K562 (cell line): Measurements from ENCODE around the gene CDC37. TPM values are rescaled to one million over a fixed set of nuclear protein-coding genes. Genes with fewer than 3 reads are reported as not detected.

Source experiments
- ATAC-seq: fragments of 200-7000 bp; cut with Tn5 transposase; 3 replicates; pipeline ENCODE4 v1.9.1; 2020; ENCODE audit warnings: moderate library complexity
- BruUV-seq: library from RNA; stranded (reverse); fragments of 400-500 nt; replicated peaks from 2 replicates; lab custom pipeline; 2021; lab: Mats Ljungman, UMichigan
- CTCF ChIA-PET: fragments of 300-600 bp; formaldehyde crosslinking; extraction: SDS; loops from one replicate; lab custom pipeline; 2021; ENCODE audit warnings: low intra/inter-chr PET ratio; lab: Yijun Ruan, JAX
- POLR2A ChIA-PET: fragments of 300-600, 350-650 bp; sonication (Branson Sonifier 250); formaldehyde crosslinking; extraction: SDS; loops from one replicate; lab custom pipeline; 2021; ENCODE audit warnings: antibody characterized with exemption, inconsistent platforms; lab: Yijun Ruan, JAX
- DNase-seq, 4 experiments: peaks; one replicate each; pipeline versions ENCODE4 v3.0.0 to v3.0.0-alpha.2; 2011 to 2018; ENCODE audit warnings: low spot score in 3 of 4, mixed read lengths in 3 of 4; ENCODE audit errors: extremely low read depth in 1 of 4
- FAIRE-seq: peaks from 2 replicates; lab custom pipeline; 2011; peaks lifted over from hg19 to GRCh38; lab: Jason Lieb, UNC
- H2AFZ ChIP-seq: 2 replicates; pipeline ENCODE4 v1.6.0; 2011; ENCODE audit warnings: low read depth, low read length, control low read depth, inconsistent platforms
- H3K27ac ChIP-seq: fragments of 200-600 bp; 3 replicates; pipeline ENCODE4 v1.8.0; 2011; ENCODE audit warnings: low read depth, mild to moderate bottlenecking, control low read depth, inconsistent platforms, low read length, moderate library complexity, mixed read lengths; ENCODE audit errors: extremely low read depth
- H3K27me3 ChIP-seq, 2 experiments: fragments of 300-600 bp in 1 of 2; 2 replicates in 1 of 2; 3 replicates in 1 of 2; pipeline versions ENCODE4 v1.6.0 to v1.8.0; 2011; ENCODE audit warnings: inconsistent platforms in 2 of 2, low read length in 2 of 2, mild to moderate bottlenecking in 1 of 2, mixed read lengths in 1 of 2, moderate library complexity in 1 of 2; ENCODE audit not compliant: control insufficient read depth in 2 of 2, insufficient read depth in 2 of 2
- H3K36me3 ChIP-seq: fragments of 300-600 bp; 3 replicates; pipeline ENCODE4 v1.8.0; 2011; ENCODE audit warnings: mild to moderate bottlenecking, low read length, inconsistent platforms; ENCODE audit not compliant: control insufficient read depth, insufficient read depth
- H3K4me1 ChIP-seq, 2 experiments: fragments of 200-600 bp in 1 of 2; replicated peaks in 1 of 2; 2 replicates in 1 of 2; 3 replicates in 1 of 2; pipeline versions ENCODE4 v1.5.1 to v1.8.0; 2011; ENCODE audit warnings: inconsistent platforms in 2 of 2, low read length in 2 of 2, mild to moderate bottlenecking in 1 of 2, mixed read lengths in 1 of 2, moderate library complexity in 1 of 2; ENCODE audit not compliant: control insufficient read depth in 2 of 2, insufficient read depth in 2 of 2
- H3K4me2 ChIP-seq: 2 replicates; pipeline ENCODE4 v1.6.1; 2011; ENCODE audit warnings: low read length, control low read depth, inconsistent platforms, mixed read lengths; ENCODE audit not compliant: insufficient read depth
- H3K4me3 ChIP-seq: fragments of 200-600 bp; sonication (generic), shearing (Covaris generic); 2 replicates; pipeline ENCODE4 v1.5.1; 2016; ENCODE audit warnings: control low read depth, inconsistent platforms
- H3K79me2 ChIP-seq: fragments of 200-600 bp; 3 replicates; pipeline ENCODE4 v1.8.0; 2011; ENCODE audit warnings: low read length, inconsistent platforms; ENCODE audit not compliant: control insufficient read depth, insufficient read depth
- H3K9ac ChIP-seq, 2 experiments: 2 replicates each; pipeline versions ENCODE4 v1.6.0 to v1.6.1; 2011; ENCODE audit warnings: low read depth in 2 of 2, low read length in 2 of 2, control low read depth in 1 of 2, inconsistent platforms in 1 of 2, mild to moderate bottlenecking in 1 of 2, mixed read lengths in 1 of 2; ENCODE audit not compliant: insufficient read depth in 1 of 2
- H3K9me1 ChIP-seq: one replicate; pipeline ENCODE4 v1.6.0; 2011; ENCODE audit warnings: inconsistent platforms, mild to moderate bottlenecking, low read length, moderate library complexity; ENCODE audit not compliant: control insufficient read depth, insufficient read depth
- H3K9me3 ChIP-seq: replicated peaks from 2 replicates; pipeline ENCODE4 v1.5.1; 2011; ENCODE audit warnings: low read depth, low read length, inconsistent platforms; ENCODE audit not compliant: control insufficient read depth, insufficient read depth
- H4K20me1 ChIP-seq: replicated peaks from 2 replicates; pipeline ENCODE4 v1.6.1; 2011; ENCODE audit warnings: low read length, inconsistent platforms, mixed read lengths; ENCODE audit not compliant: control insufficient read depth, insufficient read depth
- KAT8 ChIP-seq: fragments of 450-650 bp; IDR thresholded peaks from 2 replicates; pipeline ENCODE4 v1.6.1; 2016; ENCODE audit warnings: low read depth, mild to moderate bottlenecking
- MTA2 ChIP-seq: fragments of 450-650 bp; IDR thresholded peaks from 2 replicates; pipeline ENCODE4 v1.6.1; 2016; ENCODE audit warnings: low read depth
- NFIC ChIP-seq: fragments of 450-650 bp; IDR thresholded peaks from 2 replicates; pipeline ENCODE4 v1.6.1; 2017; ENCODE audit warnings: mild to moderate bottlenecking, inconsistent platforms
- NR4A1 ChIP-seq, 2 experiments: fragments of 250-450 bp in 1 of 2; fragments of 450-650 bp in 1 of 2; sonication (Bioruptor Pico) in 1 of 2; IDR thresholded peaks; 2 replicates each; pipeline versions ENCODE4 v1.4.0 to v1.6.1; 2016 to 2020; ENCODE audit warnings: mild to moderate bottlenecking in 2 of 2, missing compliant biosample characterization in 1 of 2, missing genetic modification characterization in 1 of 2, moderate library complexity in 1 of 2
- POU5F1 ChIP-seq: fragments of 150-350 bp; IDR thresholded peaks from 2 replicates; pipeline ENCODE4 v1.6.1; 2014; ENCODE audit warnings: borderline replicate concordance, low read length, low read depth, mild to moderate bottlenecking; ENCODE audit not compliant: partially characterized antibody
- RBFOX2 ChIP-seq: fragments of 200-400 bp; formaldehyde crosslinking; IDR thresholded peaks from 2 replicates; pipeline ENCODE4 v1.6.1; 2017; ENCODE audit warnings: low read depth, mild to moderate bottlenecking, low read length, moderate library complexity
- TCF7 ChIP-seq: sonication (generic); IDR thresholded peaks from 2 replicates; pipeline ENCODE4 v1.6.1; 2016; ENCODE audit warnings: antibody characterized with exemption, borderline replicate concordance
- TOE1 ChIP-seq, 2 experiments: fragments of 450-650 bp in 1 of 2; sonication (generic) in 1 of 2; formaldehyde crosslinking in 1 of 2; IDR thresholded peaks; 2 replicates each; pipeline versions ENCODE4 v1.7.1 to v1.8.0; 2016 to 2022; ENCODE audit warnings: borderline replicate concordance in 2 of 2, mild to moderate bottlenecking in 2 of 2, antibody characterized with exemption in 1 of 2, inconsistent platforms in 1 of 2, low read depth in 1 of 2, missing genetic modification reagents in 1 of 2, moderate library complexity in 1 of 2
- ZFP30 ChIP-seq: fragments of 250-450 bp; sonication (Bioruptor Pico); IDR thresholded peaks from 2 replicates; pipeline ENCODE4 v1.8.0; 2022; ENCODE audit warnings: moderate library complexity, mild to moderate bottlenecking, inconsistent platforms, borderline replicate concordance
- ZFP91 ChIP-seq: sonication (generic); formaldehyde crosslinking; IDR thresholded peaks from 2 replicates; pipeline ENCODE4 v1.8.0; 2022; ENCODE audit warnings: mild to moderate bottlenecking, missing genetic modification reagents
- ZFPM2 ChIP-seq: fragments of 250-450 bp; sonication (Bioruptor Pico); IDR thresholded peaks from 2 replicates; pipeline ENCODE4 v1.5.1; 2022; ENCODE audit warnings: mild to moderate bottlenecking
- ZHX1 ChIP-seq: fragments of 150-350 bp; conservative IDR thresholded peaks from 2 replicates; pipeline ENCODE4 v1.6.1; 2014; ENCODE audit warnings: low read length
- ZNF24 ChIP-seq: fragments of 450-650 bp; IDR thresholded peaks from 2 replicates; pipeline ENCODE4 v1.6.1; 2016
- WGBS: fragments of 100-300 bp; shearing (Covaris generic); methylation state at CpG from one replicate; pipeline ENCODE4 v1.1.6; 2016; ENCODE audit warnings: low coverage, mixed read lengths; ENCODE audit not compliant: insufficient coverage; ENCODE audit errors: missing lambda C conversion rate; 5-methylcytosine and 5-hydroxymethylcytosine counted together
- in situ Hi-C: fragments of 300-500 bp; cut with MboI; formaldehyde crosslinking; loops from 4 replicates; pipeline ENCODE4 v1.15.0; 2018; ENCODE audit warnings: inconsistent platforms, mixed read lengths
- intact Hi-C: fragments of 100-400 bp; cut with micrococcal nuclease; formaldehyde crosslinking; loops from 2 replicates; pipeline ENCODE4 v1.14.2; 2022
- polyA plus RNA-seq, 8 experiments: library from polyadenylated mRNA; depleted of rRNA in 4 of 8; stranded (reverse) in 5 of 8; unstranded in 3 of 8; fragments of >200 nt; fragmentation: Nextera tagmentation in 2 of 8; fragmentation: Illumina TruSeq in 1 of 8; extraction: Ambion mirVana in 2 of 8; extraction: Trizol in 1 of 8; gene quantifications; 2 replicates each; pipeline versions ENCODE4 v1.2.1 to v1.2.3, GENCODE V29; 2011 to 2014; ENCODE audit warnings: inconsistent platforms in 1 of 8, missing spikeins in 1 of 8
- total RNA-seq, 7 experiments: library from RNA; depleted of rRNA in 6 of 7; stranded (reverse); fragments of >200 nt in 6 of 7; fragmentation: Illumina TruSeq in 2 of 7; extraction: Trizol in 2 of 7; gene quantifications; 2 replicates each; pipeline versions ENCODE4 v1.2.1 to v1.2.3, GENCODE V29; 2011 to 2021; ENCODE audit warnings: low replicate concordance in 1 of 7

The CDC37 gene
- total and polyA plus RNA-seq, 9 of the 15 experiments (the other 6 are each of a cell fraction or from before 2014, with no cell fraction given) = 6.6 to 538 (median 227) TPM

- no peak for TF ChIP-seq POU5F1
- TF ChIP-seq, all 486 proteins: peak for 3
Measured at GRCh38 chr19:10418235-10418484, 14.8 kb upstream of the CDC37 start (continued).

GRCh38 chr19:10417541-10418234 lies 14.3 kb upstream of the CDC37 start:
- intact Hi-C loops (loop anchor here (2.0 kb wide), 1 partner anchor 15 kb away; no protein-coding TSS in a partner anchor), in situ Hi-C loops (no loop called here)
- peaks cover 4% of the 10 kb centered on the region for H3K9me3 ChIP-seq
- 0 out of 2 replicates have a peak overlapping the region, but pooled peaks have one; percentile 32 for H2AFZ ChIP-seq
- peak overlapping the region; percentile 95 for H3K27ac ChIP-seq
- ChIA-PET POLR2A (interaction anchor here (0.6 to 1.9 kb wide), 8 partner anchors 11 to 172 kb away, joined by 3 to 9 read pairs (median 4); partner anchors contain the start of genes ICAM1 and ICAM5), CTCF (interaction anchor here (0.6 to 2.5 kb wide), 5 partner anchors 13 to 297 kb away, joined by 3 to 10 read pairs (median 3); no protein-coding TSS in a partner anchor)
- peaks cover 53% of the 10 kb centered on the region for H3K79me2 ChIP-seq
- no peaks in the 10 kb centered on the region for H3K9me1 ChIP-seq
- H3K4me2 ChIP-seq = peak overlapping the region; percentile 73
- peaks cover 13% of the 10 kb centered on the region for H4K20me1 ChIP-seq
- no peak for ATAC-seq
- no peaks in the 10 kb centered on the region; the same call in 2 of the 3 replicates for H3K36me3 ChIP-seq
- FAIRE-seq = no peak
- peak in 3 of 4 experiments; percentile 5 to 71 (median 40) for DNase-seq
- WGBS = 28% methylated on average over 20 of the region's 30 CpGs
- no TSS peak for BruUV-seq
- peak overlapping the region; percentile 66 to 92 for H3K9ac ChIP-seq
- H3K4me1 ChIP-seq = peaks cover 33 to 68% of the 10 kb centered on the region in 2 experiments; a peak in 4 of 5 replicates
- no peaks in the 10 kb centered on the region for H3K27me3 ChIP-seq
- H3K4me3 ChIP-seq = peak overlapping the region; percentile 75
- no peak for TF ChIP-seq TOE1 (IDR thresholded peaks at IDR 0.05; ENCODE audit: borderline replicate concordance)
- TF ChIP-seq TOE1 (CRISPR knock-in tag; IDR thresholded peaks at IDR 0.05; ENCODE audit: borderline replicate concordance, low read depth) = no peak
- TF ChIP-seq NFIC = peak; percentile 43
- TF ChIP-seq ZFP30 (CRISPR knock-in tag) = no peak
- no peak for TF ChIP-seq ZNF24
- 0 out of 2 replicates have a peak, but pooled peaks have one; percentile 66 for TF ChIP-seq TCF7
- 0 out of 2 replicates have a peak, but pooled peaks have one; percentile 43 for TF ChIP-seq RBFOX2
- TF ChIP-seq MTA2 = no peak
- no peak for TF ChIP-seq ZFPM2
- TF ChIP-seq ZHX1 = no peak
- no peak for TF ChIP-seq KAT8
- 0 out of 2 replicates have a peak, but pooled peaks have one; percentile 10 for TF ChIP-seq ZFP91 (CRISPR knock-in tag)
- no peak for TF ChIP-seq NR4A1 (CRISPR knock-in tag; IDR thresholded peaks at IDR 0.05)
- TF ChIP-seq NR4A1 (tag; IDR thresholded peaks at IDR 0.05) = no peak
